Loucy (cell line): ENCODE measurements around the gene PPP1R12B.
"Not testable (repeated sequence)": the region's sequence is repeated elsewhere in the genome, so short reads cannot be mapped to it uniquely, and the experiment has no call there.

ENCODE experiments used
- H2AFZ ChIP-seq: fragments of 200-600 bp; sonication (generic); 2 replicates; pipeline ENCODE4 v1.6.0; 2016; ENCODE audit warnings: antibody characterized with exemption, mild to moderate bottlenecking, low read length, moderate library complexity
- H3F3A ChIP-seq: fragments of 200-600 bp; 2 replicates; pipeline ENCODE4 v1.6.0; 2016; ENCODE audit warnings: antibody characterized with exemption, low read depth, mild to moderate bottlenecking
- H3K27me3 ChIP-seq: fragments of 200-600 bp; sonication (generic); 2 replicates; pipeline ENCODE4 v1.6.1; 2014; ENCODE audit warnings: low read length, mild to moderate bottlenecking; ENCODE audit not compliant: insufficient read depth, poor library complexity, severe bottlenecking
- H3K36me3 ChIP-seq: fragments of 200-600 bp; sonication (generic); 2 replicates; pipeline ENCODE4 v1.6.1; 2016; ENCODE audit warnings: low read length; ENCODE audit not compliant: insufficient read depth
- H3K4me1 ChIP-seq: fragments of 200-600 bp; sonication (generic); 2 replicates; pipeline ENCODE4 v1.5.1; 2014; ENCODE audit warnings: low read length, mild to moderate bottlenecking; ENCODE audit not compliant: insufficient read depth, poor library complexity, severe bottlenecking
- H3K4me2 ChIP-seq: fragments of 200-600 bp; sonication (generic); 2 replicates; pipeline ENCODE4 v1.6.0; 2014; ENCODE audit warnings: antibody characterized with exemption, low read length, low read depth, mild to moderate bottlenecking; ENCODE audit not compliant: poor library complexity, severe bottlenecking
- H3K4me3 ChIP-seq: fragments of 200-600 bp; sonication (generic); 2 replicates; pipeline ENCODE4 v1.5.1; 2014; ENCODE audit warnings: low read length, mild to moderate bottlenecking, mixed read lengths; ENCODE audit not compliant: poor library complexity, severe bottlenecking
- H3K79me2 ChIP-seq: fragments of 200-600 bp; sonication (generic); 2 replicates; pipeline ENCODE4 v1.6.1; 2014; ENCODE audit warnings: low read length; ENCODE audit not compliant: insufficient read depth
- H3K9ac ChIP-seq: fragments of 200-600 bp; sonication (generic); 2 replicates; pipeline ENCODE4 v1.6.0; 2014; ENCODE audit warnings: mild to moderate bottlenecking, low read depth, low read length, moderate library complexity; ENCODE audit not compliant: poor library complexity, severe bottlenecking
- H3K9me2 ChIP-seq: fragments of 200-600 bp; sonication (generic); replicated peaks from 2 replicates; pipeline ENCODE4 v1.6.1; 2016; ENCODE audit warnings: low read depth, low read length, mixed read lengths
- H3K9me3 ChIP-seq: fragments of 200-600 bp; sonication (generic); 2 replicates; pipeline ENCODE4 v1.6.1; 2014; ENCODE audit warnings: mild to moderate bottlenecking, antibody characterized with exemption, low read length, low read depth; ENCODE audit not compliant: insufficient read depth
- H4K20me1 ChIP-seq: fragments of 200-600 bp; sonication (generic); 2 replicates; pipeline ENCODE4 v1.6.0; 2014; ENCODE audit warnings: antibody characterized with exemption, low read length, mild to moderate bottlenecking; ENCODE audit not compliant: insufficient read depth, poor library complexity, severe bottlenecking
- EZH2phosphoT487 ChIP-seq: fragments of 200-600 bp; IDR thresholded peaks from 2 replicates; pipeline ENCODE4 v1.6.1; 2018; ENCODE audit warnings: antibody characterized with exemption, mild to moderate bottlenecking, moderate library complexity, borderline replicate concordance
- TF ChIP-seq, protein P1 (sequence below): fragments of 200-600 bp; sonication (generic); conservative IDR thresholded peaks from 2 replicates; pipeline ENCODE4 v1.5.1; 2014; ENCODE audit warnings: mild to moderate bottlenecking, antibody characterized with exemption, low read length

The PPP1R12B gene

GRCh38 chr1:202614363-202615207, 266.1 kb downstream of the PPP1R12B start:
- Histone ChIP-seq H3K4me2 (peak overlapping the region; percentile 29), H3K4me1 (peaks cover 17% of the 10 kb centered on the region), H3K9ac (peak overlapping the region; percentile 14)
- not testable (repeated sequence) for H3K4me3 ChIP-seq, H3K27me3 ChIP-seq, H3K36me3 ChIP-seq, H3F3A ChIP-seq, H3K9me2 ChIP-seq, H3K79me2 ChIP-seq, H4K20me1 ChIP-seq, H3K9me3 ChIP-seq, H2AFZ ChIP-seq
- TF ChIP-seq, protein P1, sequence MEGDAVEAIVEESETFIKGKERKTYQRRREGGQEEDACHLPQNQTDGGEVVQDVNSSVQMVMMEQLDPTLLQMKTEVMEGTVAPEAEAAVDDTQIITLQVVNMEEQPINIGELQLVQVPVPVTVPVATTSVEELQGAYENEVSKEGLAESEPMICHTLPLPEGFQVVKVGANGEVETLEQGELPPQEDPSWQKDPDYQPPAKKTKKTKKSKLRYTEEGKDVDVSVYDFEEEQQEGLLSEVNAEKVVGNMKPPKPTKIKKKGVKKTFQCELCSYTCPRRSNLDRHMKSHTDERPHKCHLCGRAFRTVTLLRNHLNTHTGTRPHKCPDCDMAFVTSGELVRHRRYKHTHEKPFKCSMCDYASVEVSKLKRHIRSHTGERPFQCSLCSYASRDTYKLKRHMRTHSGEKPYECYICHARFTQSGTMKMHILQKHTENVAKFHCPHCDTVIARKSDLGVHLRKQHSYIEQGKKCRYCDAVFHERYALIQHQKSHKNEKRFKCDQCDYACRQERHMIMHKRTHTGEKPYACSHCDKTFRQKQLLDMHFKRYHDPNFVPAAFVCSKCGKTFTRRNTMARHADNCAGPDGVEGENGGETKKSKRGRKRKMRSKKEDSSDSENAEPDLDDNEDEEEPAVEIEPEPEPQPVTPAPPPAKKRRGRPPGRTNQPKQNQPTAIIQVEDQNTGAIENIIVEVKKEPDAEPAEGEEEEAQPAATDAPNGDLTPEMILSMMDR: peak; percentile 47

GRCh38 chr1:202615208-202615500, 266.7 kb downstream of the PPP1R12B start:
- Histone ChIP-seq H3K4me2 (peak overlapping the region; percentile 29), H3K4me1 (peaks cover 17% of the 10 kb centered on the region), H3K9ac (peak overlapping the region; percentile 14)
- not testable (repeated sequence) for H3K36me3 ChIP-seq, H3F3A ChIP-seq, H4K20me1 ChIP-seq, H3K9me3 ChIP-seq, H3K79me2 ChIP-seq, H2AFZ ChIP-seq, H3K27me3 ChIP-seq, H3K9me2 ChIP-seq, H3K4me3 ChIP-seq

DNA sequence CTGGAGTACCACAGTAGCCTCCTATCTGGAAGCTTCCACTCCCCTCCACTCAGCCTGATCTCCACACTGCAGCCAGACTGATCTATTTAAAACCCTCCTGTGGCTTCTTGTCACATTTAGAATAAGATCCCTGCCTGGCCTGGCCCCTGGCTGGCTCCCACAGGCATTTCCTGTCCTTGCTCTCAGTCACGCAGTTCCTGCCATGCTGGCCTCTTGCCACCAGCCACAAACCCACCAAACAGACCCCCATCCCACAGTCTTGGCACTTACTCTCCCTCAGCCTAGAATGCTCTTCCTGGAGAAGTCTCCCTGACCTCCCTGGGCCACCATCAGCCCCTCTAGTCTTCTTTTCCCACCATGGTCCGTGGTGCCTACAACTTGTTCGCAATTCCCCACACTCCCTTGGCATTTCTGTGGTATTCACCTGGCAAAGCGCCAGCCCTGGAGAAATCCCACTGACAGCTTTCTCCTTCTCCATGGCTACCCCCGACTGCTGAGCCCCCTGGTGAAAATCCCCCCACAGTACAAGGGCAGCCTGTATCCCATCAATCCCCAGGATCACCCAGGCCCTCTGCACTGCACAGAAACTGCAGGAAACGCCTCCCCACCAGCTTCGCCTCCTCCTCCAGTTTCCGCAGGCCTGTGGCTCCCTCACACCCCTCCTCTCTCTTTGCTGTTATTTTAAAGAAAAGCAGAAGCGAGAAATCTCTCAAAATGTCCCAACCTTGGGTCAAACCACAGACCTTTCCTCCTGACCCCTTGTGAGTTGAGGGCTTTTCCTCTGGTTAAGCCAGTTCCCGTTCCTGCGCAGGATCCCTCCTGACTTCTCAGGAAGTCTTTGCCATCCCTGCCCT, 267.2 kb downstream of the PPP1R12B start:
- no peaks in the 10 kb centered on the region for H3K36me3 ChIP-seq
- no peak overlapping the region for H3K4me3 ChIP-seq
- H3K4me2 ChIP-seq: peak overlapping the region; percentile 29
- peaks cover 17% of the 10 kb centered on the region for H3K4me1 ChIP-seq
- no peak overlapping the region for H2AFZ ChIP-seq
- TF ChIP-seq EZH2phosphoT487: no peak
- TF ChIP-seq, protein P1: no peak
- no peaks in the 10 kb centered on the region for H3K27me3 ChIP-seq
- H3K9me3 ChIP-seq: no peaks in the 10 kb centered on the region
- no peaks in the 10 kb centered on the region for H3K79me2 ChIP-seq
- peak overlapping the region; percentile 14 for H3K9ac ChIP-seq
- H4K20me1 ChIP-seq: no peaks in the 10 kb centered on the region
- H3F3A ChIP-seq: no peaks in the 10 kb centered on the region
- no peaks in the 10 kb centered on the region for H3K9me2 ChIP-seq
